HL-60 (cell line): ENCODE data around the gene DLG4.

Source experiments
- GABPA ChIP-seq: IDR thresholded peaks from 2 replicates; pipeline ENCODE4 v1.6.1; 2012; ENCODE audit warnings: low read depth
- POLR2AphosphoS5 ChIP-seq: IDR thresholded peaks from 2 replicates; pipeline ENCODE4 v1.6.1; 2012; ENCODE audit warnings: low read depth
- SPI1 ChIP-seq: IDR thresholded peaks from 2 replicates; pipeline ENCODE4 v1.6.1; 2012; ENCODE audit warnings: low read depth, mild to moderate bottlenecking, borderline replicate concordance
- TF ChIP-seq, protein P1 (sequence below): IDR thresholded peaks from one replicate; pipeline ENCODE4 v1.5.1; 2011; ENCODE audit warnings: low read length, control low read depth, inconsistent platforms; ENCODE audit not compliant: insufficient read depth
- TF ChIP-seq, protein P2 (sequence below): IDR thresholded peaks from 2 replicates; pipeline ENCODE4 v1.6.1; 2012; ENCODE audit warnings: low read depth; ENCODE audit not compliant: insufficient replicate concordance

DNA sequence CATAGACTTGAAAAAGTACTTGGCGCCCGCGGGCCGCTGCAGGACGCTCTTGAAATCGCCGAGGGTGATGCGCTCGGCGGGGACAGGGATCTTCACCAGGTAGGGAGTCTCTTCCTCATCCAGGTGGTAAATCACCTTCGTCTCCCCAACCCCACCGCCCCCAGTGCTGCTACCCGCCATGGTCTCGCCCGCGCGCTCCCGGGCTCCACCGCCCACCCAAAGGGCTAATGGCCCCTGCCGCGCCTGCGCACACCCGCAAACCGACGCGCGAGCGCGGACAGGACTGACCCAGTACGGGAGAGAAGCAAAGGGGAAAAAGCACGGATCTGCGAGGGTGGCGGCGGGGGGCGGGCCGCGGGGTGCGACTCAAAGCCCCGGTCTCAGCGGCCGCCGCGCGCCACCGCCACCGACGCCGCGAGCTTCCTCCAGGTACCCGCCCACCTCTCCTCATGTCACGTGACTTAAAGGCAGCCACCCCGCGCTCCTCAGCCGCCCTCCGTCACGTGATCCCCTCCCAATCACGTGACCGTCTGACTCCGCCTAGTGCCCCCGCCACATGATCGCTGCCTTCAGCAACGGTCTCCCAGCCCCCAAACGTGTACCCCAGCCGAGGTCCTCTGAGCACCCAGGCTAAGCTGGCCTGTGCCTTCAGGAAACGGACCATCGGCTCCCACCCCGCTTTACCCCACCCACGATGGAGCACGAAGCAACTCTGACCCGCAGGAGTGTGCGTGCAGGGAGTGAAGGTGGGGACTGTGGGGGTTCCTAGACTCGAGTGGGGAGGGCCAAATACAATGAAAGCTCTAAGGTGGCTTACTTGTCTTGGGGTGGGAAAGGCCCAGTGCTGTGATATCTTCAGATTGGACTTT, 14.7 kb upstream of the DLG4 start, which contains the start of gene DVL2:
- TF ChIP-seq, protein P1, sequence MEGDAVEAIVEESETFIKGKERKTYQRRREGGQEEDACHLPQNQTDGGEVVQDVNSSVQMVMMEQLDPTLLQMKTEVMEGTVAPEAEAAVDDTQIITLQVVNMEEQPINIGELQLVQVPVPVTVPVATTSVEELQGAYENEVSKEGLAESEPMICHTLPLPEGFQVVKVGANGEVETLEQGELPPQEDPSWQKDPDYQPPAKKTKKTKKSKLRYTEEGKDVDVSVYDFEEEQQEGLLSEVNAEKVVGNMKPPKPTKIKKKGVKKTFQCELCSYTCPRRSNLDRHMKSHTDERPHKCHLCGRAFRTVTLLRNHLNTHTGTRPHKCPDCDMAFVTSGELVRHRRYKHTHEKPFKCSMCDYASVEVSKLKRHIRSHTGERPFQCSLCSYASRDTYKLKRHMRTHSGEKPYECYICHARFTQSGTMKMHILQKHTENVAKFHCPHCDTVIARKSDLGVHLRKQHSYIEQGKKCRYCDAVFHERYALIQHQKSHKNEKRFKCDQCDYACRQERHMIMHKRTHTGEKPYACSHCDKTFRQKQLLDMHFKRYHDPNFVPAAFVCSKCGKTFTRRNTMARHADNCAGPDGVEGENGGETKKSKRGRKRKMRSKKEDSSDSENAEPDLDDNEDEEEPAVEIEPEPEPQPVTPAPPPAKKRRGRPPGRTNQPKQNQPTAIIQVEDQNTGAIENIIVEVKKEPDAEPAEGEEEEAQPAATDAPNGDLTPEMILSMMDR = no peak
- TF ChIP-seq POLR2AphosphoS5 (peak; percentile 80; the same call in 1 of the 2 replicates), GABPA (no peak), SPI1 (no peak)
- TF ChIP-seq, protein P2, sequence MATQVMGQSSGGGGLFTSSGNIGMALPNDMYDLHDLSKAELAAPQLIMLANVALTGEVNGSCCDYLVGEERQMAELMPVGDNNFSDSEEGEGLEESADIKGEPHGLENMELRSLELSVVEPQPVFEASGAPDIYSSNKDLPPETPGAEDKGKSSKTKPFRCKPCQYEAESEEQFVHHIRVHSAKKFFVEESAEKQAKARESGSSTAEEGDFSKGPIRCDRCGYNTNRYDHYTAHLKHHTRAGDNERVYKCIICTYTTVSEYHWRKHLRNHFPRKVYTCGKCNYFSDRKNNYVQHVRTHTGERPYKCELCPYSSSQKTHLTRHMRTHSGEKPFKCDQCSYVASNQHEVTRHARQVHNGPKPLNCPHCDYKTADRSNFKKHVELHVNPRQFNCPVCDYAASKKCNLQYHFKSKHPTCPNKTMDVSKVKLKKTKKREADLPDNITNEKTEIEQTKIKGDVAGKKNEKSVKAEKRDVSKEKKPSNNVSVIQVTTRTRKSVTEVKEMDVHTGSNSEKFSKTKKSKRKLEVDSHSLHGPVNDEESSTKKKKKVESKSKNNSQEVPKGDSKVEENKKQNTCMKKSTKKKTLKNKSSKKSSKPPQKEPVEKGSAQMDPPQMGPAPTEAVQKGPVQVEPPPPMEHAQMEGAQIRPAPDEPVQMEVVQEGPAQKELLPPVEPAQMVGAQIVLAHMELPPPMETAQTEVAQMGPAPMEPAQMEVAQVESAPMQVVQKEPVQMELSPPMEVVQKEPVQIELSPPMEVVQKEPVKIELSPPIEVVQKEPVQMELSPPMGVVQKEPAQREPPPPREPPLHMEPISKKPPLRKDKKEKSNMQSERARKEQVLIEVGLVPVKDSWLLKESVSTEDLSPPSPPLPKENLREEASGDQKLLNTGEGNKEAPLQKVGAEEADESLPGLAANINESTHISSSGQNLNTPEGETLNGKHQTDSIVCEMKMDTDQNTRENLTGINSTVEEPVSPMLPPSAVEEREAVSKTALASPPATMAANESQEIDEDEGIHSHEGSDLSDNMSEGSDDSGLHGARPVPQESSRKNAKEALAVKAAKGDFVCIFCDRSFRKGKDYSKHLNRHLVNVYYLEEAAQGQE = no peak
